Measurements from ENCODE around the gene PITPNM1.

Gene PITPNM1

DNA sequence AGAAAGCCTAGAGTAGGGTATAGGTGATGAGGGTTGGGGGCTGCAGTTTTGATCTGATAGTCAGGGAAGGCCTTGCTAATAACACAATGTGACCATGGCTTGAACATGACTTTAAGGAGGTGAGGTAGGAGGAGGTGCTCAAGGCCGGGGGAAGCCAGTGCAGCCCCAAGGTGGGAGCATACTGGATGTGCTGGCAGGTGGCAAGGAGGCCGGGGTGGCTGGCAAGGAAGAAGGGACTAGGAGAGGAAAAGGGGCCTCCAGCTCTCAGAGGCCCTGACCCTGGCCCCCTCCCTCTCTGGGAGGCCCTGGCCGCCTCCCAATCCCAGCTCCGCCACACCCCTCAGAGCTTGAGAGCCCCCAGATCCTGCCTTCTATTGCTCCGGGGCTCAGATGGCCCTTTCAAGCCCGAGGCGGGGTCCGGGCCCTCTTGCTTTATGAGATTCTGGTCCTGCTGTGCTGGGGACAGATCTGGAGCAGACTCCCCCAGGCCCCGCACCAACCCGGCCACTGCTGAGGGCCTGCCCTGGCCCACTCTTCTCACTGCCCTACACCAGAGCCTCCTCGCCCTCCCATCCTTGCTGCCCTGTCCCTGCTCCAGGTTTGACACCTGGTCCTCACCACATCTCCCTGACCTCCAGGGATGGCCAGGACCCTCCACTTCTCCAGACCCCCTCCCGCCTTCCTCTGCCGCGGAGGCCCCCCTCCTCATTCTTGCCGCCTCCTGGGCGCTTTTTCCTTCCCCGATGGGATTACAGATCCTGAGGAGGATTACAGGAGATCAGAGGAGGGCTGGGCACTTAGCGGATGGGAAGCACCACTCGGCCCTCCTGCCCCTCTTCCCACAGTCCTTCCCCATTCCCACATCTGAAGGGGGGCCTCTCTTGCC is 1.8 kb downstream of the PITPNM1 start:
- no peak for DNase-seq (ENCODE audit: low spot score)

DNA sequence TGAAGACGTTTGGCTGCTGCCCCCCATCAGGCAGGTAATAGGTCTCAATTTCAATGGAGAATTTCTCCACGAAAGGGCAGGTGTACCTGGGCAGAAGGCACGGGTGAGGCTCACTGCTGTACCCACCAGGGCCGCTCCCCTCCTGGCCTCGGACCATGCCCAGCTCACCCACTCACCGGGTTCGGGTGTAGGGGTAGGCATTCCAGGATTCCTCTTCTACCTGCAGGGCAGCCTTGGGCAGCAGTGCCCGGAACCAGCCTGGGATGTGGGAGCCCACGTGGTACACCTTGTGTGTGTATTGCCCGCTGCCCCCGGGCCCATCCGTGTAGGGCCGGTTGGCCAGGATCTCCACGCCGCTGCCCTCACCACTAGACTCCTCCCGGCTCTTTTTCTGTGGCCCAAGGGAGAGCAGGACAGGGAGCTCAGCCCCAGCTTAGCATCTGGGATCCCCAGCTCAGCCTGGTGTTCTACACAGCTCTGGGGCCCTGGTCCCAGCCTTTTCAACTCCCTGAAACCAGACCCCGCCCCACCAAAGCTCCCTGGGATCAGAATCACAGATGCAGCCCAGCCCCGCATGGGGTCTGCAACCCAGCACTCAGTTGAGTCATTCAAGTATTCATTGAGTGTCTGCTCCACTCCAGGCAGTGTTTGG is 2.7 kb downstream of the PITPNM1 start:
- DNase-seq (ENCODE audit: low spot score), result no peak

DNA sequence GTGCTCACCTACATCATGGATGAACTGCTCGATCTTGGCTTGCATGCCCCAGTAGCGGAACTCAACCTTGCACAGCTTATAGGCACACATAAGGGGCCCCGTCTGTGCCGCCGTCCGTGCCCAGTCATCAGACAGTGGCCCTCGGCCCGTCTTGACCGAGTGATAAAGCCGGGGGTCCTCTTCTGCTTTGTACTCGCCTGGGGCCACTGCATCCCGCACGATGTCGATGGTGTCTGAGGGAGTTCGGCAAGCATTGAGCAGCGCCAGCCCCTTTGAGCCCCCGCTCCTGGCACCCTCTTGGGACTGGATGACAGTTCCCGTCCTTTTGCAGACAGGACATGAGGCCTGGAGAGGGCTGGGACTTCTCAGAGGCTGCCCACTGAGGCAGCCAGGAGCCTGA is 3.3 kb downstream of the PITPNM1 start:
- no peak for DNase-seq (ENCODE audit: low spot score)

DNA sequence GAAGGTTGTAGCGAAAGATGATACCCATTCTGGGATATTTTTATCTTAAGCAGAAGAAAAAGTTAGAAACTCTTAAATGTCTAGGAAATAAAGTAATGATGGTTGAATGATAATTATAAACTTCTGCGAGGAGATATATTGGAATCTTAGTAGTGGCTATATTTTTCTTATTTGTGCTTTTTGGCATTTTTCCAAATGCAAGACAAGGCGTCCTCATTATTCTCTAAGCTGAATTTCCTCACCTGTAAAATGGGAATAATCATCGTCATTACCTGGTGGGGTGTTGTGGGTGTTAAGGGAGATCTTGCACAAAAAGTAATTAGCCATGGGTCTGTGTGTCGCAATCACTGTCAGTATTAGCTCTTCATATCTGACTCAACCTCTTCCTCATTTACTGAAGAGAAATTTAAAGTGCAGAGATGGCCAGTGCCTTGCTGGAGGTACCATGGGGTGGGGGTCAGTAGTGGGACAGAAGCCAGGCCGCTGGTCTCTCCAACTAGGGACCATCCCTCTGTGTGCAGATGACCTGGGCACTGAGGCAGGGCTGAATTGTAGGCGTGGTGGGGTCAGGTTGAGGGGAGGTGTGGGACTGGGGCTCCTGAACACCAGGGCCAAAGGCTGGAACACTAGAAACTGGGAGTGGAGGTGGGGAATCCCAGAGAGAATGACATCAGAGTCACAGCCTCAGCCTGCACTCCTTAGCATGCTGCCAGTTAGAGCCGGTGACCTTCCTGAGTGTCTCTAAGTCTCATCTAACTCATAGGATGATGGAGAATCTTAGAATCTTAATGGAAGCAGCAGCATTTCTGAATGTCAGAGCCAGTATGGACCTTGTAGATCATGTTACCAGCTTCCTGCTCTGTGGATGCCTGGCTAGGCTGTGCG is 4.1 kb downstream of the PITPNM1 start:
- DNase-seq (ENCODE audit: low spot score), result no peak

DNA sequence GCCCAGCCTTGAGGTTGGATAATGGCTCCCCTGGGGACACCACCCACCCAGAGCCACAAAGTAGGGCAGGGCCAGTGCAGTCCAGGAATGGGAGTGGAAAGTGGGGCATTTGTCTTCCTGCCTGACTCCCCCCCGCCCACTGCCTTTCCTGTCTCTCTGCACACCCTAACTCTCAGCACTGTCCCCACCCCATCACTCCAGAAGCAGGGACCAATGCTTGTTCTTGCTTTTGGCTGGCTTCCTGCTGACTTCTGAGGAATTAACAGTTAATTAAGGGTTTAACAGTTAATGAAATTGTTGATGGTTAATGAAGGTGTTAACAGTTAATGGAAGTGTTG is 4.7 kb downstream of the PITPNM1 start:
- no peak for DNase-seq (ENCODE audit: low spot score)

DNA sequence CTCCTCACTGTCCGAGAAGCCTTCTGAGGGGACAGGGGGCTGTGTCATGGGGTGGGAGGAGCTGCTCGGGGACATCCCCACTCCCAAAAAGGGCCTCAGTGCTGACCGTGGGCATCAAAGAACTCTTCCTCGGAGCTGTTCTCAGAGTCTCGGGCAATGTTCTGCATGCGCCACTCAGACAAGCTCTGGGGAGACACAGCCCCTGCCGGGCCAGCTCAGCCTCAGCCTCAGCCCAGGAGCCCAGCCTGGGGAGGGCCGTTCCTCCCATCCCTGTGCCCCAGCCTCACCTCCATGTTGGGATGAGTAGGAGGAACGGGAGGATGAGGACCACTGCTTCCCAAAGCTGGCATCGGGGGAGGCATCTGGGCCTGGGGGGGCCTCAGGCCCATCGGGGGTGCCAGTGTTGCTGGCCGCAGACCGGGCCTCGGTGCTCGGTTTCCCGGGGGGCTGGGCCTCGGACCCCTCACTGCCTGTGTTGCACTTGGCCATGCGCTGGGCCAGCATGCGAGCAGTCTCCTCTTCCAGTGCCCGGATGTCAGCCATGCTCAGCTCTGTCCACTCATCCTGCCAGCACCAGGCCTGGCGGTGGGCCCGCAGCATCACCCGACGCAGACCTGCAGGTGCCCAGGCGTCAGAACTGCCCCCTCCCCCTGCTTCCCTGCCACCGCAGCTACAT is 5.2 kb downstream of the PITPNM1 start:
- DNase-seq (ENCODE audit: low spot score), result no peak

DNA sequence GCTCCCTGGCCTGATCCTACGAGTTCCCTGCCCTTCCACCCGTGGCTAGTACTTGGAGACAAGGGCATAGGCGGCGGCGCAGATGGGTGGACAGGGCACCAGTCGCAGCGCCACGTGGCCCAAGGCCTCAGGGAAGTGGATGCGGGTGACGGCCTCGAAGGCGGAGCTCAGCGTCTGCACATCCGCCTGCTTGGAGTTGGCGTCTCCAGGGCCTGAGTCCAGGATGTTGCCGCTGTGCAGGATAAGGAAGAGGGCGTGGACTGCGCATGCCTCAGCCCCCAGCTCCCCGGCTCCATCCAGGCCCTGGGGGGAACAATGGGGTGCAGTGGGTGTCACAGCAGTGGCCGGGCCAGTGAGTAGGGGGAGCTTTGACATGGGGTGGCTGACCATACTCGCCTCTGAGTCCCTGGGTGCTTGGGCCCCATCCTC is 6.6 kb downstream of the PITPNM1 start:
- DNase-seq (ENCODE audit: low spot score), result no peak

DNA sequence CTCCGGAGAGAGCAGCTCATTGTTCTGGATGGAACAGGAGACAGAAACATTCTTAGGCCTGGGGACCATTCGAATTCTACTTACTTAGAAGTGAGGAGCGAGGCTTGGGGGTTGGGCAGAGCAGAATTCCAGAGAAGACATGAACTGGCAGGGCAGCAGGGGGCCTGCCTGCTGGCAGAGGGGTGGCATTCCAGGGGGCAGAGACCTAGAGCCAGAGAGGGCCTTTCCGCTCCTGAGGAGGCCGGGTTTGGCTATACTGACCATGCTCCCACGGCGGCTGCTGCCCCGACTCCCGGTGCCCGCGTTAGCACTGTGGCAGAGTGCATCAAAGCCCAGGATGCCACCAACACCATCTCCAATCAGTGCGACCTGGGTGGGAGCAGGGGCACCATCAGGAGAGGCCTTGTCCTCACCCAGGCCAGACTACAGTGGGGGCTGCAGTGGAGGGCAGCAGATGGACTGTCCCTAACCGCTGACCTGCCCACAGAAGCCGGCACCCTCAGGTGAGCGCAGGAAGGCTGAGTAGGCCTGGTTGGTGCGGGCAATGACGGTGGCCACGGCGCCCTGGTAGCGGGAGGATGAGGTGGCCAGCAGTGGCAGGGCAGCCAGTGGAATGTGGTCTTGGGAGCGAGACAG is 7.4 kb downstream of the PITPNM1 start:
- no peak for DNase-seq (ENCODE audit: low spot score)

DNA sequence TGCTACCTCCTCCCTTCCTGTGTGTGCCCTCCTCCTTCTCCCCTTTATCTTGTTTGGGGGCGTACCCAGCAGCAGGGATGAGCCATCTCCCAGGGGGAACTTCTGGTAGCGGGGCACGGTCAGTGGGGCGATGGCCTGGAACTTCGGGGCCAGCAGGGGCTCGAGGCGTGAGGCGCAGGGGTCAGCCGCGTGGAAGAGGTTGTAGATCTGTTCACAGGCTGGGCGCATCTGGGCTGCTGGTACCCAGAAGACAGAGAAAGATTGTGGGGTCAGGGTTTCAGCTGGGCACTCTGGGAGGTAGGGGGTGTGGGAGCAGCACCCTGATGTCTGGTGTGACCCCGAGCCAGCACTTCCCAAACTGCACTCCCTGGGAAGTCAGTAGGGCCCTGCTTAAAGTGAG is 9.1 kb downstream of the PITPNM1 start:
- DNase-seq (ENCODE audit: low spot score), result no peak

DNA sequence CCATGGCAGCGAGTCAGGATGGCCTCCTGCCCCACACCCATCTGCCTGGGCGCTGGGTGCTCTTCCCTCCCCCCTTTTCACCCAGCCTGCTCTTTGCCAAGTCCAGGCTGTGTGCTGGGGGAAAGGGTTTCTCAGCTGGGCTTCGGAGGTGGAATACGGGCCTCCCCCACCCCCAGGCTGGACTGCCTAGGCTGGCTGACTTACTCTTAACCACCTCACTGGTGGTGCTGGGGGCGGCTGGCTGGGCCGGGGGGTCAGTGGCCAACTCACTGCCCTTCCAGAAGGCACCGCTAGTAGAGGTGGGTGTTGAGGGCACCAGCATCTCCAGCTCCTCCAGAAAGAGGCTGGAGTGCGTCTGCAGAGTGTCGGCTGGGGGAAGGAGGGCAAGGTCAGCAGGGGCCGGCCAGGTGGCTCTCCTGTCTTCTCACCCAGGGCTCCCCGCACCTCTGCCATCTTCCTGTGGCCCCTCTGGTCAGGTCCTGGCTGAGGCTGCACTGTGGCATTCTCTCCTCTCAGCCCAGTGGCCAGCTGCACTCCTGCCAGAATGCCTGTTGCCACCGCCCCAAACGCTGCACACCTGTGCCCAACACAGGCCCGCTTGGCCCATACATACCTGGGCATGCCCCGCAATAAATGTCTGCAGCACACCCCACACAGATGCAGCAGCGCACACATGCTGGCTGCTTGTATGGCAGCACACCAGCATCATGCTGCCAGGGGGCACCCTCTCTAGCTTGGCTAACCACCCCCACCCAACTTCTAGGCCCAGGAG is 9.7 kb downstream of the PITPNM1 start:
- no peak for DNase-seq (ENCODE audit: low spot score)

DNA sequence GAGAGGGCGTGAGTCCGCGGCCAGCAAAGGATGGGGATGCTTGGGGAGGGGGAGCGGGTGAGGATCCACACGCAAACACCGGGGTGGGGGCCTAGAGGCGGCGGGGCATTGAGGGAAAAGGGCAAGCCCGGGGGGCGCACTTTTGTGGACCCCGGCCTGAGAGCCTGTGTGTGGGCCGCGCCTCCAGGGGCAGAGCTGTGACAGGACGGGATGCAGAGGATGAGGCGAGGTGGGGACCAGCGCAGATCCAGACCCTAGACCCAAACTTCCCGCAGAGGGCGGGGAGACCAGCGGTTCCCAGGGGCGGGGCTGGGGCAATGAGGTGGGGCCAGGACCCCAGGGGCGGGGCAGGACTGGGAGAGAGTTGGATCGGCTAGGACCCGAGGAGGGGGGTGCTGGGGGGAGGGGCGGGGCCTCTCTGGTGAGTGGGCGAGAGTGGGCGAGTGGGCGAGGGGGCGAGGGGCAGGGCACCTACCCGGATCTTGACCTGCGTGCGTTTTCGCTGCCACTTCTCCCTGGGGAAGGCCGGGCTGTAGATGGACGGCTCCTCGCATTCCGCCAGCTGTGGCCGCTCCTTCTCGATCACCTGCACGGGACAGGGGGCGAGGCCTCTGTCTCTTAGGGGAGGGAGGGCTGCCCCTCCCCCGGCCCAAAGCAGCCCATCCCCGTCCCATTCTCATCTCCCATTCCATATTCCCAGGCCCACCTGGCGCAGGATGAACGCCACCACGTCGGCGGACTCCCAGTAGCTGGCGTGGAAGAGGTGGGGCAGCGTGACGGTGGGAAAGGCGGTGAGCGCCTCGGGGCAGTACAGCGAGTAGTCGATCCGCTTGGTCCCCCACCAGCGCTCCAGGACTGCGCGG is 10.6 kb downstream of the PITPNM1 start:
- DNase-seq (ENCODE audit: low spot score), result no peak

DNA sequence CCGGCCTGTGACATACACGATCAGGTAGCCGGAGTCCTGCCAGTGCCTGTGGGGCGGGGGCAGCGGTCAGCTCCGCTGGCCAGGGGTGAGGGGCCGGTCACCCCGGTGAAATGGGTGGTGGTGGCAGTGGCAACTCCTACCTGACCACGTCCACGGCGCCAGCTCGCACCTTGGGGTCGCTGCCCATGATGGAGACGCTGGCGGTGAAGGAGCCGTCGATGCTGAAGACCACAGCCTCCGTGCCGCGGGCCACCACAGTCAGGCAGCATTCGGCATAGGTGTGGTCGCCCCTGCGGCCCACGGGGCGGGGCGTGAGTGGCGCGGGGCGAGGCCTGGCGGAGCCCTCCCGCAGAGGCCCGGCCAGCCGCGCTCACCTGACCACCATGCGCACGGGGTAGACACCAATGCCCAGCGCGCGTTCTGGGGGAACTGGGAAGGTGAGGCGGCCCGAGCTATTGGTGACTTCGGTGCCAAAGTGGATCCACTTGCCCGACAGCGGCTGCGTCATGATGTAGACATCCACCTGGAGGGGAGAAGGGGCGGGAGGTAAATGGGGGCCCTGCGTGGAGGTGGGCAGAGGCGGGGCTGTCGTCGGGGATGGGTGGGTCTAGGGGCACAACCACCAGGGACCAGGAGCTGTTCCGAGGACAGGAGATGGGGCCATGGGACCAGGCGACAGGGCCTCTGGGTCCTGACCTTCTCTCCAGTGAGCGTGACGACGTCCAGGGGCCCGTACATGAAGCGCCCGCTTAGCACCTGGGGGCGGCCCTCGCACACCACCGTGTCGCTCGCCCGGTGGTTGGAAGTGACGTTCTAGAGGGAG is 11.4 kb downstream of the PITPNM1 start:
- DNase-seq (ENCODE audit: low spot score), result no peak

DNA sequence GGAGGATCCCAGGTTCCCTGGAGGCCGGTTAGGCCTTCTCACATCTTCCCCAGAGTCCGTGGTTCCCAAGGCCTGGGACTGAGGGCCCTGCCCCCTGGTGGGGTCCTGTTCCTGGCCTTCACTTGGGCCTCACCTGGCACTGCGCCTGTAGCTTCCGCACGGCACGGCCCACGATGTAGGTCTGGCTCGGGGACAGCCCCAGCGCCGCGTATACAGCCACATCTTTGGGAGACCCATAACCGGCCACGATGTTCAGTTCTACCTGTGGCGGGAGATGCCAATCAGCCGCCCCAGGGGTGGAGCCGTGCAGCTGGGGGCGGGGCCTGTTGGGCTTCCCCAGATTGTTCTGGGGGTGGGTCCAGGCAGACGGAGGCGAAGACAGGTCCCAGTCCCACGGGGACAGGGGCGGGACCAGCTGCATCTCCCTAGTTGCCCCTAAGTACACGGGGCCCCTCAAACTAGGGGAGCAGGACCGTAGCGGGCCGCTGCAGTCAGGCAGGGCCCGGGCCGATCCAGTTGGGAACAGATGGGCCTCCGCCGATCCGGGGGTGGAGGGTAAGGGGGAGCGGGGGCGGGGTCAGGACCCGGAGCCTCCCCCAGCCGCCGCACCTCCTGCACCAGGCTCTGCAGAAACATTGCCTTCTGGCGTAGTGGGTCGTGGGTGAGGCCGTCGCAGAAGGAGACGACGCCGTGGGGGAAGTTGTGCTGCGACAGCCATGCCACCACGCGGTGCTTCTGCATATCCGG is 12.2 kb downstream of the PITPNM1 start:
- no peak for DNase-seq (ENCODE audit: low spot score)

DNA sequence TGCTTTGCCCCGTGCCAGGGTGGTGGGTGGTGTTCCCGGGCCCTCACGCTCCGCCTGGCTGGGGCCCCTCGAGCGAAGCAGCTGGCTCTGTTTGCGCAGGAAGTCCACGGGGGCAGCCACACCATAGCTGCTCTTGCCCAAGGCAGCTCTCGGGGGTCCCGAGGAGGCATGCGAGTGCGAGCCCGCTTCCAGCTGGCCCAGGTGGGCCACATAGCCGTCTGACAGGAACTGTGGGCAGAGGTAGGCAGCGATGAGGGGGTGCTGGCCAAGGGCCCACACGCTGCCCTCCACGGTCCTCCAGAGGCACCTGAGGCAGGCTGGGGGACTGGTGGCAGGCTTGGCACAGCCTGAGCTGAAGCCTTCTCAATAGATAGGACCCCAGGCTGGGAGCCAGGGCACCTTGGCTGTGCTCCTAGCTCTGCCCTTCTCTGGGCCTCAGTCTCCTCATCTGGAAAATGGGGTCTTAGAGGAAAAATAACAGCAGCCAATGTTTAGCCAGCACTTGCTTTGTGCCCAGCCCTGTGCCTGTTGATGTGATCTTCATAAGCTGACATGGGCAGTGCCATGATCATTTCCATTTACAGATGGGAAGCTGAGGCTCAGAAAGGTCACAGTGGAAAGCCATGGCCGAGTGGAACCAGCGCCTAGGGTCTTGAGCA is 13.0 kb downstream of the PITPNM1 start:
- DNase-seq (ENCODE audit: low spot score), result no peak

DNA sequence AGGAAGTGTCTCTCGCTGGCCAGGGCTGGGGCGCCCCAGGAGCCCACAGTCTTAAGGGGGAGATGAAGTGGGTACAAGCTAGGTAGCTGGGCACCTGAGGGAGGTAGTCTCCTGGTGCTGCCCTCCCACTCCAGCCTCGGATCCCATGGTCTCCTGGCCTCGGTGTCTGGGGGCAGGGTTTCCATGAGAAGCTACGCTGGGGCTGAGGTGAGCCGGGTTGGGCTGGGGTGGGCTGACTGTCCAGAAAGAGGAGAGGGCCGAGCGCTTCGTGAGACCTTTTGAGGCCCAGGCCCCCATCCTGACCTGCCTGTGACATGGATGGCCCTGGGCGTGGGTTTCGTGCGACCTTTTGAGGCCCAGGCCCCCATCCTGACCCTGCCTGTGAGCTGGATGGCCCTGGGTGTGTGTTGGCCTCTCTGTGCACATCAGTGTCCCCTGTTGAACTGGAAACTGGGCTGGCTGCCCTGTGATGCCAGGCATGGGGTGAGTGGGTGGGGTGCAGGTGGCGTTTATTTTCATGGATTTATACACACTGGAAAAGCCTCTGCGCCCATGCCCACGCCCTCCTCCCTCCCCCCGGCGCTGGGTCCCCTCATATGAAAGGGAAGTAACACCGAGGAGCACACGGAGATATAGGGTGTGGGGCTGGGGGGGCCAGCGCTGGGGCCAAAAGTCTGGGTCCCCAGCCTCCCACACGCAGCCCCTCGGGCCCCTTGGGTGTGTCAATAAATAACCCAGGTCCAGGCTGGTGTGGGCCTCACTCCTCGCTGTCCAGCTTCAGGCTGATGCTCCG is 13.7 kb downstream of the PITPNM1 start:
- DNase-seq (ENCODE audit: low spot score), result no peak

DNA sequence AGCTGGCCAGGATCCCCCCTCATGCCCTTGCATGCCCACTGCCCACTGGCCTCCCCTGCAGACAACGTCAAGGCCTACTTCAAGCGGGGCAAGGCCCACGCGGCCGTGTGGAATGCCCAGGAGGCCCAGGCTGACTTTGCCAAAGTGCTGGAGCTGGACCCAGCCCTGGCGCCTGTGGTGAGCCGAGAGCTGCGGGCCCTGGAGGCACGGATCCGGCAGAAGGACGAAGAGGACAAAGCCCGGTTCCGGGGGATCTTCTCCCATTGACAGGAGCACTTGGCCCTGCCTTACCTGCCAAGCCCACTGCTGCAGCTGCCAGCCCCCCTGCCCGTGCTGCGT is 14.5 kb downstream of the PITPNM1 start:
- DNase-seq (ENCODE audit: low spot score), result no peak
